HepG2 (cell line): Measurements from ENCODE around the gene CAMTA1. TPM values are rescaled to one million over a fixed set of nuclear protein-coding genes. Genes with fewer than 3 reads are reported as not detected.

Experiments
- AGO1 ChIP-seq: fragments of 200-400 bp; formaldehyde crosslinking; IDR thresholded peaks from 2 replicates; pipeline ENCODE4 v1.6.1; 2017; ENCODE audit warnings: mild to moderate bottlenecking, low read depth, low read length, moderate library complexity; ENCODE audit not compliant: poor library complexity, severe bottlenecking
- ATF3 ChIP-seq: sonication (generic); formaldehyde crosslinking; IDR thresholded peaks from 2 replicates; pipeline ENCODE4 v1.4.0; 2020; ENCODE audit warnings: missing genetic modification reagents
- BATF2 ChIP-seq: sonication (generic); formaldehyde crosslinking; IDR thresholded peaks from 2 replicates; pipeline ENCODE4 v1.8.0; 2022; ENCODE audit warnings: mild to moderate bottlenecking, missing genetic modification reagents, moderate library complexity
- BRF2 ChIP-seq: sonication (generic); formaldehyde crosslinking; IDR thresholded peaks from 2 replicates; pipeline ENCODE4 v1.8.1; 2022; ENCODE audit warnings: mild to moderate bottlenecking, missing genetic modification reagents
- CHD4 ChIP-seq: fragments of 200-600 bp; sonication (generic); IDR thresholded peaks from 2 replicates; pipeline ENCODE4 v1.7.0; 2017; ENCODE audit warnings: mild to moderate bottlenecking, low read length, borderline replicate concordance
- FLYWCH1 ChIP-seq: sonication (generic); formaldehyde crosslinking; IDR thresholded peaks from 2 replicates; pipeline ENCODE4 v1.8.1; 2023; ENCODE audit warnings: mild to moderate bottlenecking, missing genetic modification reagents
- GATAD1 ChIP-seq: IDR thresholded peaks from 2 replicates; pipeline ENCODE4 v1.6.1; 2016; ENCODE audit warnings: missing genetic modification reagents, missing compliant biosample characterization
- JDP2 ChIP-seq: sonication (generic); formaldehyde crosslinking; IDR thresholded peaks from 2 replicates; pipeline ENCODE4 v1.8.1; 2022; ENCODE audit warnings: missing genetic modification reagents, borderline replicate concordance
- TFDP2 ChIP-seq: sonication (generic); formaldehyde crosslinking; IDR thresholded peaks from 2 replicates; pipeline ENCODE4 v1.4.0; 2020; ENCODE audit warnings: missing genetic modification reagents
- TFE3 ChIP-seq: IDR thresholded peaks from 2 replicates; pipeline ENCODE4 v1.6.1; 2016
- TP53 ChIP-seq: sonication (generic); formaldehyde crosslinking; conservative IDR thresholded peaks from 2 replicates; pipeline ENCODE4 v1.4.0; 2020; ENCODE audit warnings: missing genetic modification reagents
- ZBTB21 ChIP-seq: sonication (generic); formaldehyde crosslinking; IDR thresholded peaks from 2 replicates; pipeline ENCODE4 v1.4.0; 2020; ENCODE audit warnings: missing genetic modification reagents
- ZNF136 ChIP-seq: sonication (generic); formaldehyde crosslinking; IDR thresholded peaks from 2 replicates; pipeline ENCODE4 v1.8.1; 2022; ENCODE audit warnings: low read depth, mild to moderate bottlenecking, moderate library complexity, missing genetic modification reagents
- ZNF530 ChIP-seq: sonication (generic); formaldehyde crosslinking; IDR thresholded peaks from 2 replicates; pipeline ENCODE4 v1.5.0; 2020; ENCODE audit warnings: low read depth, mild to moderate bottlenecking, missing genetic modification reagents
- ZNF761 ChIP-seq: sonication (generic); formaldehyde crosslinking; conservative IDR thresholded peaks from 2 replicates; pipeline ENCODE4 v1.4.0; 2020; ENCODE audit warnings: mild to moderate bottlenecking, missing genetic modification reagents
- polyA plus RNA-seq, 8 experiments: library from polyadenylated mRNA; depleted of rRNA in 3 of 8; stranded (reverse) in 7 of 8; unstranded in 1 of 8; fragments of >200 nt; fragmentation: Illumina TruSeq in 4 of 8; extraction: Trizol in 4 of 8; gene quantifications; 2 replicates each; pipeline versions ENCODE4 v1.2.1 to v1.2.3, GENCODE V29; 2011 to 2016; ENCODE audit warnings: low read depth in 4 of 8, missing spikeins in 1 of 8, mixed read lengths in 1 of 8; ENCODE audit not compliant: insufficient read depth in 1 of 8
- total RNA-seq, 5 experiments: library from RNA; depleted of rRNA; stranded (reverse); fragments of >200 nt; fragmentation: Illumina TruSeq; extraction: Trizol; gene quantifications; 2 replicates each; pipeline ENCODE4 v1.2.3, GENCODE V29; 2016; ENCODE audit warnings: low read depth in 1 of 5
- TF ChIP-seq, protein P1 (sequence below): sonication (generic); formaldehyde crosslinking; IDR thresholded peaks from 2 replicates; pipeline ENCODE4 v1.4.0; 2020; ENCODE audit warnings: mild to moderate bottlenecking, missing genetic modification reagents, borderline replicate concordance
- TF ChIP-seq, protein P2 (sequence below): sonication (generic); formaldehyde crosslinking; IDR thresholded peaks from 2 replicates; pipeline ENCODE4 v1.5.1; 2020; ENCODE audit warnings: mild to moderate bottlenecking, missing genetic modification reagents, moderate library complexity

The CAMTA1 gene
- total and polyA plus RNA-seq, 2 of the 13 experiments (the other 11 are each of a cell fraction or from before 2014, with no cell fraction given), result 25.0 to 36.4 TPM

- TF ChIP-seq ZNF530 (CRISPR knock-in tag) (no peak), BATF2 (CRISPR knock-in tag) (no peak), AGO1 (peak; percentile 31), ZNF761 (CRISPR knock-in tag) (peak; percentile 59; the same call in 1 of the 2 replicates), CHD4 (no peak), FLYWCH1 (CRISPR knock-in tag) (0 out of 2 replicates have a peak, but pooled peaks have one; percentile 36), TP53 (no peak), TFE3 (CRISPR knock-in tag) (no peak), JDP2 (no peak; the same call in 1 of the 2 replicates), ATF3 (CRISPR knock-in tag) (no peak), GATAD1 (peak; percentile 91), TFDP2 (CRISPR knock-in tag) (0 out of 2 replicates have a peak, but pooled peaks have one; percentile 24), ZBTB21 (CRISPR knock-in tag) (no peak), ZNF136 (CRISPR knock-in tag) (no peak), BRF2 (no peak)
- TF ChIP-seq, protein P1, sequence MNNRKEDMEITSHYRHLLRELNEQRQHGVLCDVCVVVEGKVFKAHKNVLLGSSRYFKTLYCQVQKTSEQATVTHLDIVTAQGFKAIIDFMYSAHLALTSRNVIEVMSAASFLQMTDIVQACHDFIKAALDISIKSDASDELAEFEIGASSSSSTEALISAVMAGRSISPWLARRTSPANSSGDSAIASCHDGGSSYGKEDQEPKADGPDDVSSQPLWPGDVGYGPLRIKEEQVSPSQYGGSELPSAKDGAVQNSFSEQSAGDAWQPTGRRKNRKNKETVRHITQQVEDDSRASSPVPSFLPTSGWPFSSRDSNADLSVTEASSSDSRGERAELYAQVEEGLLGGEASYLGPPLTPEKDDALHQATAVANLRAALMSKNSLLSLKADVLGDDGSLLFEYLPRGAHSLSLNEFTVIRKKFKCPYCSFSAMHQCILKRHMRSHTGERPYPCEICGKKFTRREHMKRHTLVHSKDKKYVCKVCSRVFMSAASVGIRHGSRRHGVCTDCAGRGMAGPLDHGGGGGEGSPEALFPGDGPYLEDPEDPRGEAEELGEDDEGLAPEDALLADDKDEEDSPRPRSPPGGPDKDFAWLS (CRISPR knock-in tag), result no peak
- TF ChIP-seq, protein P2, sequence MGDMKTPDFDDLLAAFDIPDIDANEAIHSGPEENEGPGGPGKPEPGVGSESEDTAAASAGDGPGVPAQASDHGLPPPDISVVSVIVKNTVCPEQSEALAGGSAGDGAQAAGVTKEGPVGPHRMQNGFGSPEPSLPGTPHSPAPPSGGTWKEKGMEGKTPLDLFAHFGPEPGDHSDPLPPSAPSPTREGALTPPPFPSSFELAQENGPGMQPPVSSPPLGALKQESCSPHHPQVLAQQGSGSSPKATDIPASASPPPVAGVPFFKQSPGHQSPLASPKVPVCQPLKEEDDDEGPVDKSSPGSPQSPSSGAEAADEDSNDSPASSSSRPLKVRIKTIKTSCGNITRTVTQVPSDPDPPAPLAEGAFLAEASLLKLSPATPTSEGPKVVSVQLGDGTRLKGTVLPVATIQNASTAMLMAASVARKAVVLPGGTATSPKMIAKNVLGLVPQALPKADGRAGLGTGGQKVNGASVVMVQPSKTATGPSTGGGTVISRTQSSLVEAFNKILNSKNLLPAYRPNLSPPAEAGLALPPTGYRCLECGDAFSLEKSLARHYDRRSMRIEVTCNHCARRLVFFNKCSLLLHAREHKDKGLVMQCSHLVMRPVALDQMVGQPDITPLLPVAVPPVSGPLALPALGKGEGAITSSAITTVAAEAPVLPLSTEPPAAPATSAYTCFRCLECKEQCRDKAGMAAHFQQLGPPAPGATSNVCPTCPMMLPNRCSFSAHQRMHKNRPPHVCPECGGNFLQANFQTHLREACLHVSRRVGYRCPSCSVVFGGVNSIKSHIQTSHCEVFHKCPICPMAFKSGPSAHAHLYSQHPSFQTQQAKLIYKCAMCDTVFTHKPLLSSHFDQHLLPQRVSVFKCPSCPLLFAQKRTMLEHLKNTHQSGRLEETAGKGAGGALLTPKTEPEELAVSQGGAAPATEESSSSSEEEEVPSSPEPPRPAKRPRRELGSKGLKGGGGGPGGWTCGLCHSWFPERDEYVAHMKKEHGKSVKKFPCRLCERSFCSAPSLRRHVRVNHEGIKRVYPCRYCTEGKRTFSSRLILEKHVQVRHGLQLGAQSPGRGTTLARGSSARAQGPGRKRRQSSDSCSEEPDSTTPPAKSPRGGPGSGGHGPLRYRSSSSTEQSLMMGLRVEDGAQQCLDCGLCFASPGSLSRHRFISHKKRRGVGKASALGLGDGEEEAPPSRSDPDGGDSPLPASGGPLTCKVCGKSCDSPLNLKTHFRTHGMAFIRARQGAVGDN (CRISPR knock-in tag), result peak; percentile 72
Observed at GRCh38 chr1:7770997-7771822, 986.0 kb downstream of the CAMTA1 start, which contains the start of gene VAMP3 (continued).
